GM21390 (cell line): Measurements from ENCODE around the gene NPAS3.

ENCODE experiments used
- ATAC-seq: cut with Tn5 transposase; IDR thresholded peaks from one replicate; pipeline ENCODE4 v1.9.1; 2021; ENCODE audit not compliant: unreplicated experiment

The NPAS3 gene

GRCh38 chr14:33567731-33568130 lies 629.1 kb downstream of the NPAS3 start:
- ATAC-seq: no peak

GRCh38 chr14:33568935-33569579 lies 630.4 kb downstream of the NPAS3 start:
- ATAC-seq: no peak

- ATAC-seq: no peak
These were observed 631.4 kb downstream of the NPAS3 start for GRCh38 chr14:33569821-33570687.

GRCh38 chr14:33570694-33571310 lies 632.1 kb downstream of the NPAS3 start:
- ATAC-seq: no peak

DNA sequence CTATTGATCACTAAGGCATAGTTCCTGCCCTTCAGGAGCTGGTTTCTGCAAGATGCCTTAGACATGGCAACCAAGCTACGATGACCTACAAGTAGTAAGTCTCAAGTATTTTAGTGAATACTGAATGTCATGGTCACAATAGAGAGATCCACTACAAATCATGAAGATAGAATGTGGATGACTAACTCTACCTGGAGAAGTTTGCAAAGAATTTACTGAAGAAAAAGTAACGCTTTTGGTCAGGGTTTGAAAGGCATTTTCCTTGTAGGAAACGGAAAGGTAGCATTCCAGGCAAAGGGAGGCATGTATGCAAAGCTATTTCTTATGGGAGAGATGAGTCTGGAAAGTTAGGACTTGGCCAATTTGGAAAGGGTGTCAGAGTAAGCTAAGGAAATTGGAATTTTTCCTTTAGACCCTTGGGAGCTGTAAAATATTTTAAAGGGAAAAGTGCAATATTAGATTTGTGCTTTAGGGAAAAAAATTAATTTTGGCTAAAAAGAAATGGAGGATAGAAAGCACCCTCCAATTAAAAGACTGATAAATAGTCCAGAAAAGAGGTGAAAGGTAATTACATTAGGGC lies 634.7 kb downstream of the NPAS3 start:
- ATAC-seq: no peak

DNA sequence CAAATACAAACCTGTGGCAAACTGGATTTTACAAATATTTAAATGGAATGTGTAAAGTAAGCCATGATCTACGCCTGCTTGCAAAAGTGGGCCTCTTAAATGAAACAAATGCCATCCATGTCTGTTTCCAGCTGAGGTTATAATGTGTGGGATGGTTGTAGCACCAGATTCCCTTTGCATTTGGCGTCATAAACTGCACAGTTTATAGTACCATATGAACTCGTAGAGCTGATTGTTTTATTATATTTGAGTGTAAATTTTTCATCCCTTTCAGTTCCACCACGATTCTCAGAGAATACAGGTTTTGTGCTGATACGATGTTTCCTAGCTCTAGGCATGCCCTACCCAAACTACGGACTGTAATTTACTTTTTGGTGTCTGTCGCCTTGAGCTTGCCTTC lies 637.3 kb downstream of the NPAS3 start:
- no peak for ATAC-seq

GRCh38 chr14:33578461-33579216 lies 640.0 kb downstream of the NPAS3 start:
- no peak for ATAC-seq

- ATAC-seq: no peak
These were observed 641.6 kb downstream of the NPAS3 start for GRCh38 chr14:33580231-33580749.

GRCh38 chr14:33580841-33581240 lies 642.2 kb downstream of the NPAS3 start:
- ATAC-seq: no peak

- no peak for ATAC-seq
These were observed 646.0 kb downstream of the NPAS3 start for GRCh38 chr14:33584697-33585096.

- ATAC-seq: no peak
These were observed 648.1 kb downstream of the NPAS3 start for GRCh38 chr14:33586806-33587205.

GRCh38 chr14:33587791-33588190 lies 649.1 kb downstream of the NPAS3 start:
- ATAC-seq: no peak

- no peak for ATAC-seq
These were observed 650.1 kb downstream of the NPAS3 start for GRCh38 chr14:33588771-33589170.

DNA sequence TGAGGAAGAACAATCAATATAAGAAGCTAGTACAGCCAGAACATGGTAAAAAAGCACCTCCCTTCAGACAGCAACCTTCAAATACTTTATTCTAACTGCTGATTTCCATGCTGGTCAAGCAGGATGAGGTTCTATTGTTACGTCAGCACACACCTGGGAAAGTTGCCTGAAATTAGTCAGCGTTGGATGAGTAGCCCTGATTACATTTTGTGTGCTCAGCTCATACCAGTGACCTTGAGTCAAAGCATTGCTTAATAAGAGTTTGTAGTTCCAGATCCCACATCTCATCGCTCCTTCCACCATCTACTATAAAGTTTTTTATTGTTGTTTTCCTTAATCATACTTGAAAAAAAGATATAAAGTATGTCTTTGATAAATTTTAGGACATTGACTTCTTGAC lies 650.7 kb downstream of the NPAS3 start:
- no peak for ATAC-seq

- ATAC-seq: no peak
These were observed 652.4 kb downstream of the NPAS3 start for GRCh38 chr14:33590891-33591630.

- no peak for ATAC-seq
These were observed 653.6 kb downstream of the NPAS3 start for GRCh38 chr14:33592297-33592696.

DNA sequence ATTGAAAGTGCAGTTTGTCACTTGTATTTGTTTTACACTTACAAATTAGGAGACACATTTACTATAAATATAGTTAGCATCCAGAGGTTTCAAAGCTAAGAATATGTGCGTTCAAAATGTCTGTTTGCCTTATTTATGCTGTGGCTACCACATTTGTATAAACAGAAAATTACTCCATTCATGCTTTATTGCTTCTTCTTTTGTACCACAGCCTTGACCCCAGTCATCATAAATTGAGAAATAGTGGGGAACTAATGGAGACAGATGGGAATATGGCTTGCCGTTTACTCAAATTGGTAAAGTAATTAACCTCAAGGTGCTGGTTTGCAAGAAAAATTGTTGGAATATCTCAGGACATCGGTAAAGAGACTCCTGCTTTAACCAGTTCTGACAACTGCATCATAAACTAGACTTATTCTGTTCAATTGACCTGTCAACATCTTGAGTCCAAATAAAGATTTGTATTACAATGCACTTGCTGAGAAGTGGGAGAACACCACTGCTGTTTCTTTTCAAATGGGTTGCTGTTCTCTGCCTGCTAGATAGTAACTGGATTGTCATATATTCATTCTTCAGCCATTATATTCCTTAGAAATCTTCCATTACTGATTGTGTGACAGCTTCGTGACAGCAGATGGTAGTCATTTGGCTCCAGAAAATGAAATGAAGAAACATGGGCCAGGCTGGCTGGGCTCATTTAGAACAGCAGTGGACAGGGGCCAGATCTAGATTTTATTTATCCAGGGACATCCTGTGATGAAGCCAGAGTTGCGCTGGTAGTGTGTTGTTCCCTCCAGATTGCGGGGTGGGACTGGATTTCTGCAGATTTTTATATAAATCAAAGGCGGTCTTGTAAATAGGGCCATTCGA lies 657.8 kb downstream of the NPAS3 start:
- no peak for ATAC-seq

- no peak for ATAC-seq
These were observed 659.9 kb downstream of the NPAS3 start for GRCh38 chr14:33598582-33598981.

- no peak for ATAC-seq
These were observed 663.7 kb downstream of the NPAS3 start for GRCh38 chr14:33602396-33602795.
